Ovary (tissue), 9 donors: ENCODE data around the gene IQSEC1. TPM values are rescaled to one million over a fixed set of nuclear protein-coding genes. Genes with fewer than 3 reads are reported as not detected.

Experiments
- DNase-seq, 5 donors: peaks; one replicate each; pipeline ENCODE4 v3.0.0-alpha.2; 2019 to 2020
- H3K27ac ChIP-seq, 2 donors: fragments of 200-600 bp; one replicate each; pipeline versions ENCODE4 v1.5.1 to v1.8.0; 2019 to 2022
- H3K27me3 ChIP-seq: fragments of 200-600 bp; one replicate; pipeline ENCODE4 v1.8.0; 2022
- H3K36me3 ChIP-seq: fragments of 200-600 bp; sonication (generic); one replicate; pipeline ENCODE4 v1.5.1; 2019
- H3K4me1 ChIP-seq: one replicate; pipeline ENCODE4 v1.8.1; 2013; ENCODE audit warnings: mild to moderate bottlenecking, moderate library complexity; ENCODE audit not compliant: insufficient read depth
- H3K4me3 ChIP-seq: fragments of 200-600 bp; sonication (generic); one replicate; pipeline ENCODE4 v1.5.1; 2017
- H3K9me3 ChIP-seq, 2 donors: fragments of 200-600 bp in 1 of 2; sonication (generic) in 1 of 2; one replicate each; pipeline versions ENCODE4 v1.5.1 to v1.8.1; 2013 to 2019; ENCODE audit warnings: mild to moderate bottlenecking in 1 of 2, moderate library complexity in 1 of 2
- EP300 ChIP-seq: sonication (generic); formaldehyde crosslinking; IDR thresholded peaks from one replicate; pipeline ENCODE4 v1.6.1; 2017; ENCODE audit warnings: antibody characterized with exemption
- POLR2A ChIP-seq: fragments of 450-650 bp; IDR thresholded peaks from one replicate; pipeline ENCODE4 v1.6.1; 2017; ENCODE audit warnings: antibody characterized with exemption, mild to moderate bottlenecking, moderate library complexity
- WGBS, 3 donors: extraction: QIAGEN DNeasy Blood & Tissue Kit in 1 of 3; methylation state at CpG; one replicate each; pipeline versions ENCODE4 v1.1.5 to v1.1.7; 2013 to 2017; 5-methylcytosine and 5-hydroxymethylcytosine counted together
- intact Hi-C, 4 donors: fragments of 100-400 bp; cut with DNase I; formaldehyde crosslinking; loops; one replicate each; pipeline versions ENCODE4 v1.11.0 to v1.15.1; 2022 to 2023
- polyA plus RNA-seq, 2 donors: library from polyadenylated mRNA; stranded (reverse); fragments of 200-250 nt in 1 of 2; fragments of 350-450 nt in 1 of 2; fragmentation: Illumina TruSeq in 1 of 2; extraction: RNeasy Lipid Tissue Mini Kit (QIAGEN cat#74804) in 1 of 2; gene quantifications; one replicate each; pipeline ENCODE4 v1.2.3, GENCODE V29; 2013 to 2014
- total RNA-seq, 7 donors: library from RNA; depleted of rRNA in 2 of 7; stranded (reverse); fragments of >200 nt in 2 of 7; fragmentation: NEBNext Ultra II Directional in 3 of 7; extraction: Animal tissue kit (Norgen Biotek cat#: 25700) in 3 of 7; gene quantifications; one replicate each; pipeline versions ENCODE4 v1.1.0 to v1.2.4, GENCODE V29; 2016 to 2023
- TF ChIP-seq, protein P1 (sequence below), 3 donors: fragments of 450-650 bp in 2 of 3; fragments of 200-600 bp in 1 of 3; IDR thresholded peaks; one replicate each; pipeline versions ENCODE4 v1.5.1 to v1.8.0; 2016 to 2022; ENCODE audit warnings: antibody characterized with exemption in 3 of 3, mild to moderate bottlenecking in 1 of 3
- donor health status: DM: no; HTN: no; CAD: no; lungs with moderate emphysema.
- donor health status: DM: no; HTN: no; CAD: no.
- donor health status: Bipolar disorder and iron deficiency.
- donor health status: DM: yes; HTN: yes; CAD: no.
- donor health status: DM: no; HTN: no; CAD: no.
- donor health status: DM: yes; HTN: yes; CAD: no.

IQSEC1 gene
- total and polyA plus RNA-seq, 9 donors: 20.9 to 55.4 (median 45.1) TPM

DNA sequence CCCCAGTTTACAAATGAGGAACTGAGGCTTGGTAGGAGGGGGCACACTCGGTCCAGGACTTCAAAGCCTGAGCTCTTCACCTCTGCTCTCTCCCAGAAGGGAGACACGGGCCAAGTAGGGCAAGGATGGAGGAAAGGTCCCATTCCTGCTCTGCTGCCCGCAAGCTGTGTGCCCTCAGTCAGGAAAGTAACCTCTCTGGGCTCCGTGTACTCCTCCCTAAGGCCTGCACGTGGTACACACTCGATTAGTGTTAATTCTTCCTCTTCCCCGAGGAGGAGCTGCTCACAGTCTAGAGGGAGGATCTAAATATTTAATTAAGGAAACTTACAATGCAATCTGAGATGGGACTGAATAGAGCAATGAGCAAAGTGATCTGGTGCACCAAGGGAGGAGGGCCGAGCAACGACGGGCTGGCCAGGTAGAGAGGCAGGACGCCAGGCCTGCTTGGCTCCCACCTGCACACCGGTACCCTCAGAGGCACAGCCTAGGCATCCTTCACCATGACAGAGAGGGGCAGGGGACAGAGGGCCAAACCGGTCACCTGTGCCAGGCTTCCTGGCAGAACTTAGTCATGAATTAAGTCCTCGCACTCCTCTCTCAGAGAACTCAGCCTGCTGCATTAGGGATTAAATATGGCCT lies 47.2 kb upstream of the IQSEC1 start:
- WGBS, 3 donors: 71 to 79% (median 75%) methylated on average over 14 of the region's 14 CpGs
- Histone ChIP-seq H3K9me3 (no peaks in the 10 kb centered on the region), H3K27ac (no peak overlapping the region), H3K4me1 (no peaks in the 10 kb centered on the region), H3K36me3 (no peaks in the 10 kb centered on the region), H3K4me3 (no peak overlapping the region), H3K27me3 (no peaks in the 10 kb centered on the region)
- TF ChIP-seq EP300: no peak
- intact Hi-C loops: no loop called here
- no peak for DNase-seq

DNA sequence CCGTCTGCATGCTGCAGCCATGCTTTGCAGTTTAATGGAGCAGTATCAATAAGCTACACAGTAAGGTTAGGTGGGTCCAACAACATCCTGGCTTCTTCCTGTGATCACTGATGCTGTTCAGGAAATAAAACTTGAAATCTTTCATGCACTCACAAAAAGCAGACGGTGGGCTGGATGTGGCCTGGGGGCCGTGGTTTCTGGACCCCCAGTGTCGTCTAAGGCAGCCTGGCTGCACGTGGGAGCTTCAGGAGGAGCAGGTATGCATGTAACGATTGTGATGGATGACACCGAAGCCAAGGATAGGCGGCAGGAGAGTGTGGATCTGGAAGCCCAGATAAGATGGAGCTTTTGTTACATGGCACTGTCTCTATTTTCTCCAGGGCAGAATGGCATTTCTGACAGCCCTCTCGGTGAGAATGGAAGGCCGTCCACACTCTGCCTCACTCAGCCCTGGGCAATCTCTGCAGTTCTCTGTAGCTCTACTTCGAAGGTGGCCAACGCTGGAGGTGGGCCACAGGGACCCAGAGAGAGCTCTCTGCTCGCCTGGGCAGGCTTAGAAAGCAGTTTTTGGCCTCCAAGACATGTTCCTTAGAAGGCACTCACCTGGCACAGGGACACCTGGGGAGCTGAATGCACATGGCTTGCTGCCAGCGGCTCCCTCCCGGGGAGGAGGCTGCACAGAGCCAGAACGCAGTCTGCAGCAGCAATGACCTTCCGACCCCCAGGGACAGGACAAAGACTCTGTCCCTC lies 46.4 kb upstream of the IQSEC1 start:
- Histone ChIP-seq H3K9me3 (no peaks in the 10 kb centered on the region), H3K36me3 (no peaks in the 10 kb centered on the region), H3K27ac (no peak overlapping the region), H3K4me3 (no peak overlapping the region), H3K4me1 (no peaks in the 10 kb centered on the region), H3K27me3 (no peaks in the 10 kb centered on the region)
- TF ChIP-seq, protein P1, sequence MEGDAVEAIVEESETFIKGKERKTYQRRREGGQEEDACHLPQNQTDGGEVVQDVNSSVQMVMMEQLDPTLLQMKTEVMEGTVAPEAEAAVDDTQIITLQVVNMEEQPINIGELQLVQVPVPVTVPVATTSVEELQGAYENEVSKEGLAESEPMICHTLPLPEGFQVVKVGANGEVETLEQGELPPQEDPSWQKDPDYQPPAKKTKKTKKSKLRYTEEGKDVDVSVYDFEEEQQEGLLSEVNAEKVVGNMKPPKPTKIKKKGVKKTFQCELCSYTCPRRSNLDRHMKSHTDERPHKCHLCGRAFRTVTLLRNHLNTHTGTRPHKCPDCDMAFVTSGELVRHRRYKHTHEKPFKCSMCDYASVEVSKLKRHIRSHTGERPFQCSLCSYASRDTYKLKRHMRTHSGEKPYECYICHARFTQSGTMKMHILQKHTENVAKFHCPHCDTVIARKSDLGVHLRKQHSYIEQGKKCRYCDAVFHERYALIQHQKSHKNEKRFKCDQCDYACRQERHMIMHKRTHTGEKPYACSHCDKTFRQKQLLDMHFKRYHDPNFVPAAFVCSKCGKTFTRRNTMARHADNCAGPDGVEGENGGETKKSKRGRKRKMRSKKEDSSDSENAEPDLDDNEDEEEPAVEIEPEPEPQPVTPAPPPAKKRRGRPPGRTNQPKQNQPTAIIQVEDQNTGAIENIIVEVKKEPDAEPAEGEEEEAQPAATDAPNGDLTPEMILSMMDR (IDR thresholded peaks at IDR 0.05): no peak
- TF ChIP-seq EP300 (no peak), POLR2A (no peak)
- 47 to 52% (median 51%) methylated on average over 17 of the region's 17 CpGs for WGBS, 3 donors
- no peak for DNase-seq
- intact Hi-C loops: no loop called here

DNA sequence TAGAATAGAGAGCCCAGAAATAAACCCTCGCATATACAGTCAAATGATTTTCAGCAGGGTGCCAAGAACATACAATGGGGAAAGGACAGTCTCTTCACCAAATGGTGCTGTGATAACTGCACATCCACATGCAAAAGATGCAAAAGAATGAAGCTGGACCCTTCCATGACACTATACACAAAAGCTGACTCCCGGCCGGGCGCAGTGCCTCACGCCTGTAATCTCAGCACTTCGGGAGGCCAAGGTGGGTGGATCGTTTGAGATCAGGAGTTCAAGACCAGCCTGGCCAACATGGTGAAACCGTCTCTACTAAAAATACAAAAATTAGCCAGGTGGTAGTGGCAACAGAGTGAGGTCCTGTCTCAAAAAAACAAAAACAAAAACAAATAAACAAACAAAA lies 43.2 kb upstream of the IQSEC1 start:
- intact Hi-C loops: no loop called here

DNA sequence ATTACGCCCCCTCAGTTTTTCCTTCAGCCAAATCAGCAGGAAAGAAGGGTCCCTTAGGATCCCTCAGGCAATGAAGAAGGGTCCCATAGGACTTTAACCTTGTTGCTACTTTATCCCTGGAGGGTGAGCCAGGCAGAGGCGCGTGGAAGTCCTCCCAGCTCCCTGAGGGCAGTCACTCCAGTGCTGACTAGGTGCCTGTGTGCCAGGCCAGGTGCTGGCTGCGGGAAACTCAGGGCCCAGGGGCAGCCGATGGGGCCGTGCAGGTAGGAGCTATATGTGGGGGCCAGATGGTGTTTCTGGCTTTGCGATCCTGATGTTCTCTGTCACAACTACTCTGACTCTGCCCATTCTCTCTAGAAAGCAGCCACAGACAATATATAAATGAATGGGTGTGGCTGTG lies 42.8 kb upstream of the IQSEC1 start:
- H3K9me3 ChIP-seq: no peaks in the 10 kb centered on the region
- H3K27me3 ChIP-seq: no peaks in the 10 kb centered on the region
- intact Hi-C loops: no loop called here
- DNase-seq: no peak
- no peaks in the 10 kb centered on the region for H3K4me1 ChIP-seq
- no peak overlapping the region for H3K4me3 ChIP-seq
- TF ChIP-seq, protein P1 (IDR thresholded peaks at IDR 0.05): no peak
- TF ChIP-seq POLR2A (no peak), EP300 (no peak)
- 78 to 87% (median 82%) methylated on average over 7 of the region's 7 CpGs for WGBS, 3 donors
- H3K36me3 ChIP-seq: no peaks in the 10 kb centered on the region
- H3K27ac ChIP-seq: no peak overlapping the region

More for the DNA sequence above, 43.2 kb upstream of the IQSEC1 start:
- WGBS, 3 donors: 62 to 74% (median 64%) methylated on average over 8 of the region's 8 CpGs
- DNase-seq: no peak
- no peak for TF ChIP-seq POLR2A
- TF ChIP-seq EP300: no peak
- TF ChIP-seq, protein P1 (IDR thresholded peaks at IDR 0.05): no peak
- Histone ChIP-seq H3K9me3 (no peaks in the 10 kb centered on the region), H3K36me3 (no peaks in the 10 kb centered on the region), H3K27me3 (no peaks in the 10 kb centered on the region), H3K27ac (no peak overlapping the region), H3K4me1 (no peaks in the 10 kb centered on the region), H3K4me3 (no peak overlapping the region)

DNA sequence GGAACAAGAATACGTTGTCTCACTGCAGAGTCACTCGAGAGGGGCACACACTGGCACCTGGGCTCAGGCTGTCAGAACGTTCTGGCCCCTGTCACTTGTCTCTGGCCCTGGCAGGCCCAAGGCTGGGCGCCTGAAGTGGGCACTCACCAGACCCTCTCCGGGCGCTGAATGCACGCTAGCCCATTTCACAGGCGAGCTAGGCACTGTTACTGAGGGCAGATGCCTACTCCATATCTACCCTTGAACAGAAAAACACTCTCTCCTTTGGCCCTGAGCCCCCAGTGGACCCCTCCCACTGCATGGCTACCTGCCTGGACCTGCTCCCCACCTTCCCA lies 42.3 kb upstream of the IQSEC1 start:
- Histone ChIP-seq H3K4me1 (no peaks in the 10 kb centered on the region), H3K9me3 (no peaks in the 10 kb centered on the region), H3K36me3 (no peaks in the 10 kb centered on the region), H3K27ac (no peak overlapping the region), H3K27me3 (no peaks in the 10 kb centered on the region), H3K4me3 (no peak overlapping the region)
- TF ChIP-seq POLR2A: no peak
- TF ChIP-seq, protein P1 (IDR thresholded peaks at IDR 0.05): no peak
- no peak for TF ChIP-seq EP300
- WGBS, 3 donors: 77 to 88% (median 79%) methylated on average over 8 of the region's 8 CpGs
- DNase-seq: no peak
- intact Hi-C loops: no loop called here
